ENCODE results near the gene SLC34A3. TPM values are rescaled to one million over a fixed set of nuclear protein-coding genes. Genes with fewer than 3 reads are reported as not detected.
A peak's percentile ranks its signal among the peaks of the same experiment; 100 is the strongest.

SLC34A3 gene
- total and polyA plus RNA-seq, 4 donors, result 0.03 to 0.65 (median 0.12) TPM; not detected in 1

DNA sequence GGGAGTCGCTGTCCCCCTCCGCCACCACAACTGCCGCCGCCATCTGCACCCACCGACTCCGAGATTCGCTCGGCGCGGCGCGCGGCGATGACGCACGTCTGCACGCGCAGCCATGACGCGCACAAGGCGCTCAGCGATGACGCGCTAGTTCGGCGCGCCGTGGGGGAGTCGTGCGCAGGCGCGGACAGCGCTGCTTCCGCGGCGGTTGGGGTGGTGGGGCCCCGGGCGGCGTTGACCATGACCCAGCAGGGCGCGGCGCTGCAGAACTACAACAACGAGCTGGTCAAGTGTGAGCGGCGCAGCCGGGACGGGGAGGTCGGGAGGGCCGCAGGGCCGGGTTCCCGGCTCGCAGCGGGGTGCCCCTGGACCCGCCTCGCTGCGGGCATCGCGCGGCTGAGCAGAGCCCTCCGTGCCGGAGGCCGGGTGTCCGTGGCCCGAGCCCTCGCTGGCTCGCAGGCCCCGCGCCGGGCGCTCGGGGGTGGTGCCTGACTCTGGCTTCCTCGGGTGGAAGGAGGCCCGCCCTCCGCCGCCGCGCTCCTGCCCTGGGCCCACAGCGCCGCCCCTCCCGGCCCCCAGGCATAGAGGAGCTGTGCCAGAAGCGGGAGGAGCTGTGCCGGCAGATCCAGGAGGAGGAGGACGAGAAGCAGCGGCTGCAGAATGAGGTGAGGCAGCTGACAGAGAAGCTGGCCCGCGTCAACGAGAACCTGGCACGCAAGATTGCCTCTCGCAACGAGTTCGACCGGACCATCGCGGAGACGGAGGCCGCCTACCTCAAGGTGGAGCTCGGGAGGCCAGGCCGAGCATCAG is 42.0 kb upstream of the SLC34A3 start, which contains the start of the genes ANAPC2 and SSNA1:
TSS of gene ANAPC2 (minus strand) at position 71 of the 807 bp plus-strand sequence. CDS start at position 43, 28 bp downstream.
TSS of gene SSNA1 (plus strand) at position 187 of the 807 bp plus-strand sequence. CDS start at position 238, 51 bp downstream.
- Histone ChIP-seq H3K9ac (ENCODE audit: insufficient read depth in 1 of 2, low read length in 2 of 2) (peak within 1 kb of the TSS; percentile 39 to 52), H3K4me3 (peak within 1 kb of the TSS; percentile 96), H3K36me3 (ENCODE audit: control insufficient read depth in 4 of 4, insufficient read depth in 4 of 4, low read length in 4 of 4) (peaks cover 0 to 48% (median 16%) of the 10 kb centered on the region in 4 donors), H3K27ac (ENCODE audit: low read depth in 1 of 2, low read length in 1 of 2) (peak within 1 kb of the TSS; percentile 94 to 95), H3K9me3 (ENCODE audit: control insufficient read depth in 4 of 4, insufficient read depth in 3 of 4, low read length in 3 of 4) (no peaks in the 10 kb centered on the region), H3K27me3 (ENCODE audit: control insufficient read depth in 3 of 3, insufficient read depth in 3 of 3, low read length in 2 of 3) (no peaks in the 10 kb centered on the region), H3K4me1 (ENCODE audit: control insufficient read depth in 5 of 5, insufficient read depth in 5 of 5, low read length in 5 of 5) (peaks cover 14 to 37% (median 20%) of the 10 kb centered on the region in 5 donors)
- WGBS, 2 donors, result 0 to 1% methylated on average over 81 to 98 of the region's 98 CpGs
- DNase-seq (peak; percentile 95 to 98 (median 95)), ATAC-seq (ENCODE audit: insufficient read depth, low FRiP score) (peak; percentile 89)
- TF ChIP-seq, protein P1, sequence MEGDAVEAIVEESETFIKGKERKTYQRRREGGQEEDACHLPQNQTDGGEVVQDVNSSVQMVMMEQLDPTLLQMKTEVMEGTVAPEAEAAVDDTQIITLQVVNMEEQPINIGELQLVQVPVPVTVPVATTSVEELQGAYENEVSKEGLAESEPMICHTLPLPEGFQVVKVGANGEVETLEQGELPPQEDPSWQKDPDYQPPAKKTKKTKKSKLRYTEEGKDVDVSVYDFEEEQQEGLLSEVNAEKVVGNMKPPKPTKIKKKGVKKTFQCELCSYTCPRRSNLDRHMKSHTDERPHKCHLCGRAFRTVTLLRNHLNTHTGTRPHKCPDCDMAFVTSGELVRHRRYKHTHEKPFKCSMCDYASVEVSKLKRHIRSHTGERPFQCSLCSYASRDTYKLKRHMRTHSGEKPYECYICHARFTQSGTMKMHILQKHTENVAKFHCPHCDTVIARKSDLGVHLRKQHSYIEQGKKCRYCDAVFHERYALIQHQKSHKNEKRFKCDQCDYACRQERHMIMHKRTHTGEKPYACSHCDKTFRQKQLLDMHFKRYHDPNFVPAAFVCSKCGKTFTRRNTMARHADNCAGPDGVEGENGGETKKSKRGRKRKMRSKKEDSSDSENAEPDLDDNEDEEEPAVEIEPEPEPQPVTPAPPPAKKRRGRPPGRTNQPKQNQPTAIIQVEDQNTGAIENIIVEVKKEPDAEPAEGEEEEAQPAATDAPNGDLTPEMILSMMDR (IDR thresholded peaks at IDR 0.05; ENCODE audit: control extremely low read depth, extremely low read depth), result peak; percentile 10

DNA sequence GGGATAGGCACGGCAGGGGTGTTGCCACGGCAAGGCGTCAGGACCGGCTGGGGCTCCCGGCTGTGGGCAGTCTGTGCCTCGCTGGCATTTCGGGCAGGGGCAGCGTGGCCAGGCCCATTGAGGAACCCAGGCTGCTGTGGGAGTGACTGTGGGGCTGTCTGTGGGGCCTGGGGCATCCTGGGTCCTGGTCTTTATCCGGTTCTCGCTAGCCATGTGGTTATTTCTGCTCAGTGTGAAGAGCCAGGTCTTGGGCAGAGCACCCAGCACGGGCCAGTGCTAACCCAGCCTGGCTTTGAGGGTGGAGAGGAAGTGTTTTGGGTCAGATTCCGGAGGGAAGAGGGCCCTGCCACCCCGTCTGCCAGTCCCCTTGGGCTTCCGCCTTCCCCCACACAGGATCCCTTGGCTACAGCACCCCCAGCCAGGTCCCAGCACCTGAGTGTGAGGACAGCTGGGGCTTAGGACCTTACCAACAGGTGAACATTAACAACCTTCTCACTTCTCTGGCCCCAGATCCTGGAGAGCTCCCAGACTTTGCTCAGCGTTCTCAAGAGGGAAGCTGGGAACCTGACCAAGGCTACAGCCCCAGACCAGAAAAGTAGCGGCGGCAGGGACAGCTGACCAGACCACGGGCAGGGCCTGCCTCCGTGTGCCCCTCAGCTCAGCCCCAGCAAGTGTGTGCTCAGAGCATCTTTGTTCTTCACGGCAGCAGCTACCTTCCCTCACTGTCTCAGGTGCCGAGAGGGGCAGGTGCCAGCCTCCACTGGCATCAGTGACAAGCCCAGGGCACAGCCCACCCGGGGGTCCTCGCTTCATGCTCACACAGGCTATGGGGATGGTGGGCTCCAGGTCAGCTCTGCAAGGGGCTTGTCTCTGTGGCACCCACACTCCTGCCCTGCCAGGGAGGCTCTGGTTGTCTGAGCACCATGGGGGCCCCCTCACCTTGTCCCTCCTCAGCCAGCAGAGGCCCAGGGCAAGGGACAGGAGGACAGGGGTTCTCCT is 41.1 kb upstream of the SLC34A3 start:
- H3K36me3 ChIP-seq (ENCODE audit: control insufficient read depth in 4 of 4, insufficient read depth in 4 of 4, low read length in 4 of 4), result peaks cover 0 to 39% (median 10%) of the 10 kb centered on the region in 4 donors
- peak overlapping the region; percentile 85 for H3K4me3 ChIP-seq
- TF ChIP-seq, protein P1 (IDR thresholded peaks at IDR 0.05; ENCODE audit: control extremely low read depth, extremely low read depth), result no peak
- H3K27me3 ChIP-seq (ENCODE audit: control insufficient read depth in 3 of 3, insufficient read depth in 3 of 3, low read length in 2 of 3), result no peaks in the 10 kb centered on the region
- peak overlapping the region; percentile 94 to 95 for H3K27ac ChIP-seq (ENCODE audit: low read depth in 1 of 2, low read length in 1 of 2)
- H3K4me1 ChIP-seq (ENCODE audit: control insufficient read depth in 5 of 5, insufficient read depth in 5 of 5, low read length in 5 of 5), result peaks cover 14 to 39% (median 20%) of the 10 kb centered on the region in 5 donors
- DNase-seq (no peak), ATAC-seq (ENCODE audit: insufficient read depth, low FRiP score) (no peak)
- 30 to 35% methylated on average over 21 to 23 of the region's 23 CpGs for WGBS, 2 donors
- H3K9ac ChIP-seq (ENCODE audit: insufficient read depth in 1 of 2, low read length in 2 of 2), result peak overlapping the region; percentile 14 to 39
- no peaks in the 10 kb centered on the region for H3K9me3 ChIP-seq (ENCODE audit: control insufficient read depth in 4 of 4, insufficient read depth in 3 of 4, low read length in 3 of 4)

DNA sequence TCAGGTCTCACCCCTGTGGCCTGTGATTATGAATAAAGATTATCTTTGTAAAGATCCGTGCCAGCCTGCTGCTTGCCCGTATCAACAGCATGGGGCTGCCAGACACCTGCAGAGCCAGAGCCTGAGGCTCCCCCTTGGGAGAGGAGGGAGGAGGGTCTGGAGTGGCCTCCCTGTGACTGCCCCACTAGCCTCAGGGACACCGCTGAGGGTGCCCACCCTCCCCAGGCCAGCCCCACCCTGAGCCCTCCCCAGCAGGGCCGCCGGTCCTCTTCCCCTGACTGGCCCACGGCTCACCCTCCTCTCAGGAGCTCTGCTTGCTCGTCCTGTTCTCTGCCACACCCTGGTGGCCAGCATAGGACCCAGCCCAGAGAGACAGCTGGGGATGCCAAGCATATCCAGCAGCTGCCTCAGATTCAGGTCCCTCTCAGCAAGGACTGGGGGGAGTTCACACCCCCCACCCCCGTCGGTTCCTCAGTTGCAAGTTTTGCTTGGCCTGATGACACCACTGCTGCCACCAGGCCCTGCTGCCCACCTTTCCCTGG is 40.3 kb upstream of the SLC34A3 start:
- Histone ChIP-seq H3K4me3 (no peak overlapping the region), H3K27me3 (ENCODE audit: control insufficient read depth in 3 of 3, insufficient read depth in 3 of 3, low read length in 2 of 3) (no peaks in the 10 kb centered on the region), H3K27ac (ENCODE audit: low read depth in 1 of 2, low read length in 1 of 2) (peak overlapping the region in 1 of 2 donors; percentile 95), H3K9ac (ENCODE audit: insufficient read depth in 1 of 2, low read length in 2 of 2) (no peak overlapping the region), H3K9me3 (ENCODE audit: control insufficient read depth in 4 of 4, insufficient read depth in 3 of 4, low read length in 3 of 4) (no peaks in the 10 kb centered on the region), H3K36me3 (ENCODE audit: control insufficient read depth in 4 of 4, insufficient read depth in 4 of 4, low read length in 4 of 4) (peaks cover 0 to 31% (median 7%) of the 10 kb centered on the region in 4 donors), H3K4me1 (ENCODE audit: control insufficient read depth in 5 of 5, insufficient read depth in 5 of 5, low read length in 5 of 5) (peaks cover 14 to 42% (median 20%) of the 10 kb centered on the region in 5 donors)
- DNase-seq (no peak), ATAC-seq (ENCODE audit: insufficient read depth, low FRiP score) (no peak)
- 81 to 93% methylated on average over 7 to 9 of the region's 9 CpGs for WGBS, 2 donors
- TF ChIP-seq, protein P1 (IDR thresholded peaks at IDR 0.05; ENCODE audit: control extremely low read depth, extremely low read depth), result no peak

Measured in lung (tissue), 12 donors.